Calu3 (cell line): ENCODE measurements around the gene PABPC1L. TPM values are rescaled to one million over a fixed set of nuclear protein-coding genes. Genes with fewer than 3 reads are reported as not detected.

Source experiments
- BruUV-seq: library from RNA; stranded (reverse); fragments of 400-500 nt; replicated peaks from 2 replicates; lab custom pipeline; 2021; lab: Mats Ljungman, UMichigan
- CTCF ChIA-PET: fragments of 300-600 bp; sonication (Branson Sonifier 250); formaldehyde crosslinking; loops from one replicate; lab custom pipeline; 2022; ENCODE audit warnings: antibody characterized with exemption; lab: Charles Lee
- DNase-seq: peaks from one replicate; pipeline ENCODE4 v3.0.0; 2022
- H3K27ac Mint-ChIP-seq: one replicate; pipeline ENCODE4 v1.8.0; 2022; ENCODE audit warnings: mixed read lengths; ENCODE audit not compliant: unreplicated experiment
- H3K27me3 Mint-ChIP-seq: one replicate; pipeline ENCODE4 v1.8.0; 2022; ENCODE audit warnings: mixed read lengths; ENCODE audit not compliant: unreplicated experiment
- H3K36me3 Mint-ChIP-seq: one replicate; pipeline ENCODE4 v1.8.0; 2022; ENCODE audit warnings: mild to moderate bottlenecking, moderate library complexity, mixed read lengths; ENCODE audit not compliant: insufficient read depth, unreplicated experiment
- H3K4me1 Mint-ChIP-seq: one replicate; pipeline ENCODE4 v1.8.0; 2022; ENCODE audit warnings: mild to moderate bottlenecking, low read depth, mixed read lengths; ENCODE audit not compliant: unreplicated experiment
- H3K4me3 Mint-ChIP-seq: one replicate; pipeline ENCODE4 v1.8.0; 2022; ENCODE audit warnings: mild to moderate bottlenecking, low read depth, moderate library complexity, mixed read lengths; ENCODE audit not compliant: unreplicated experiment
- H3K9me3 Mint-ChIP-seq: one replicate; pipeline ENCODE4 v1.8.0; 2022; ENCODE audit warnings: low read depth, mixed read lengths; ENCODE audit not compliant: unreplicated experiment
- CTCF ChIP-seq: fragments of 200-600 bp; IDR thresholded peaks from one replicate; pipeline ENCODE4 v1.8.0; 2022; ENCODE audit warnings: antibody characterized with exemption; ENCODE audit not compliant: unreplicated experiment
- intact Hi-C: fragments of 100-400 bp; cut with micrococcal nuclease; formaldehyde crosslinking; loops from one replicate; pipeline ENCODE4 v1.10.0; 2022; ENCODE audit not compliant: unreplicated experiment
- total RNA-seq: library from RNA; stranded (reverse); gene quantifications from 2 replicates; pipeline ENCODE4 v1.2.3, GENCODE V29; 2022

PABPC1L gene
- total RNA-seq, 1 experiment from 2014 or later: 172 TPM

- no peak overlapping the region for H3K4me3 Mint-ChIP-seq
- H3K9me3 Mint-ChIP-seq: no peaks in the 10 kb centered on the region
- DNase-seq: no peak
- H3K4me1 Mint-ChIP-seq: no peaks in the 10 kb centered on the region
- intact Hi-C loops: no loop called here
- peaks cover 67% of the 10 kb centered on the region for H3K36me3 Mint-ChIP-seq
- CTCF ChIA-PET: no interaction called here
- BruUV-seq: no TSS peak
- no peaks in the 10 kb centered on the region for H3K27me3 Mint-ChIP-seq
- no peak for TF ChIP-seq CTCF
- H3K27ac Mint-ChIP-seq: no peak overlapping the region
Measured at GRCh38 chr20:44943828-44944227, 34.0 kb downstream of the PABPC1L start.

GRCh38 chr20:44945261-44945660 is 35.4 kb downstream of the PABPC1L start:
- no peaks in the 10 kb centered on the region for H3K9me3 Mint-ChIP-seq
- no peak for TF ChIP-seq CTCF
- no peaks in the 10 kb centered on the region for H3K27me3 Mint-ChIP-seq
- H3K4me1 Mint-ChIP-seq: no peaks in the 10 kb centered on the region
- H3K36me3 Mint-ChIP-seq: peaks cover 69% of the 10 kb centered on the region
- no peak overlapping the region for H3K27ac Mint-ChIP-seq
- CTCF ChIA-PET: no interaction called here
- no peak for DNase-seq
- intact Hi-C loops: no loop called here
- H3K4me3 Mint-ChIP-seq: no peak overlapping the region
- BruUV-seq: no TSS peak

GRCh38 chr20:44946271-44946852 is 36.5 kb downstream of the PABPC1L start:
- peaks cover 63% of the 10 kb centered on the region for H3K36me3 Mint-ChIP-seq
- TF ChIP-seq CTCF: no peak
- no peak overlapping the region for H3K27ac Mint-ChIP-seq
- DNase-seq: no peak
- H3K4me3 Mint-ChIP-seq: no peak overlapping the region
- H3K9me3 Mint-ChIP-seq: no peaks in the 10 kb centered on the region
- intact Hi-C loops: no loop called here
- CTCF ChIA-PET: no interaction called here
- H3K4me1 Mint-ChIP-seq: no peaks in the 10 kb centered on the region
- H3K27me3 Mint-ChIP-seq: no peaks in the 10 kb centered on the region
- BruUV-seq: no TSS peak

GRCh38 chr20:44948107-44948506 is 38.2 kb downstream of the PABPC1L start:
- H3K27ac Mint-ChIP-seq: no peak overlapping the region
- peaks cover 60% of the 10 kb centered on the region for H3K36me3 Mint-ChIP-seq
- BruUV-seq: no TSS peak
- intact Hi-C loops: no loop called here
- DNase-seq: no peak
- H3K4me3 Mint-ChIP-seq: no peak overlapping the region
- H3K27me3 Mint-ChIP-seq: no peaks in the 10 kb centered on the region
- TF ChIP-seq CTCF: no peak
- no peaks in the 10 kb centered on the region for H3K9me3 Mint-ChIP-seq
- CTCF ChIA-PET: no interaction called here
- peaks cover 8% of the 10 kb centered on the region for H3K4me1 Mint-ChIP-seq
